Thyroid gland (tissue), 4 donors: ENCODE measurements around the gene ROPN1. TPM values are rescaled to one million over a fixed set of nuclear protein-coding genes. Genes with fewer than 3 reads are reported as not detected.
A peak's percentile ranks its signal among the peaks of the same experiment; 100 is the strongest.

Experiments
- DNase-seq, 2 donors: peaks; one replicate each; pipeline ENCODE4 v3.0.0-alpha.2; 2019
- H3K27ac ChIP-seq, 3 donors: fragments of 200-600 bp; sonication (generic); 1 replicate in 2 of 3; 2 replicates in 1 of 3; pipeline ENCODE4 v1.5.1; 2016 to 2019; ENCODE audit warnings: mild to moderate bottlenecking in 1 of 3, moderate library complexity in 1 of 3
- H3K27me3 ChIP-seq: fragments of 200-600 bp; sonication (generic); one replicate; pipeline ENCODE4 v1.5.1; 2019
- H3K36me3 ChIP-seq, 2 donors: fragments of 200-600 bp; sonication (generic); one replicate each; pipeline ENCODE4 v1.5.1; 2016 to 2019
- H3K4me1 ChIP-seq, 2 donors: fragments of 200-600 bp; sonication (generic); one replicate each; pipeline ENCODE4 v1.5.1; 2017 to 2019
- H3K4me3 ChIP-seq, 3 donors: fragments of 200-600 bp; sonication (generic); replicated peaks in 1 of 3; 1 replicate in 2 of 3; 2 replicates in 1 of 3; pipeline ENCODE4 v1.5.1; 2016; ENCODE audit warnings: mild to moderate bottlenecking in 1 of 3
- H3K9me3 ChIP-seq: fragments of 200-600 bp; sonication (generic); one replicate; pipeline ENCODE4 v1.5.1; 2017
- POLR2A ChIP-seq, 2 donors: fragments of 450-650 bp; IDR thresholded peaks; one replicate each; pipeline ENCODE4 v1.6.1; 2017; ENCODE audit warnings: antibody characterized with exemption in 2 of 2, mild to moderate bottlenecking in 2 of 2, moderate library complexity in 1 of 2
- WGBS, 2 donors: methylation state at CpG; one replicate each; pipeline ENCODE4 v1.1.5; 2017; 5-methylcytosine and 5-hydroxymethylcytosine counted together
- intact Hi-C: fragments of 100-400 bp; cut with DNase I; formaldehyde crosslinking; loops from one replicate; pipeline ENCODE4 v1.15.1; 2023
- total RNA-seq, 4 donors: library from RNA; depleted of rRNA; stranded (reverse); fragments of >200 nt; gene quantifications; one replicate each; pipeline ENCODE4 v1.2.3, GENCODE V29; 2016
- TF ChIP-seq, protein P1 (sequence below), 6 experiments: fragments of 200-600 bp in 3 of 6; fragments of 450-650 bp in 3 of 6; sonication (generic) in 3 of 6; IDR thresholded peaks; one replicate each; pipeline ENCODE4 v1.5.1; 2016 to 2019; ENCODE audit warnings: antibody characterized with exemption in 6 of 6, mild to moderate bottlenecking in 2 of 6, inconsistent platforms in 1 of 6, moderate library complexity in 1 of 6

Gene ROPN1
- total RNA-seq, 4 donors from 2014 or later, result 0.54 TPM; not detected in 3

DNA sequence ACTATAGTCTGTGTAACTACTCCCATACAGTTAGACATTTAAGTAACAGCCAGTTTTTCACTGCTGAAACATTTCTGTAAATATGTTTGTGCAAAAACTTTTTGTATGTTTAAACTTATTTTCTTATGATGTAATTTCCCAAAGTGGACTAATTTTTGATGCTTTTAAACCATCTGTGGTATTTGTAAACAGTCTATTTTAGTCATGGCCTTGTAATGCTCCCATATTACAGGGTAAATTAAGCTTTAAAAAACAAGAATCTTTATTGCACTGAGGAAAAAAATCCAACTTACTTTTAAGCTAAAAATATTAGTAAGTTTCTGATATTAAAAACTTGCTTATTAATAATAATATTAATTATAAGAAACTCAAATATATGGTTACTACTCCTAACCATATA, 44.4 kb downstream of the ROPN1 start:
- Histone ChIP-seq H3K9me3 (no peaks in the 10 kb centered on the region), H3K27ac (no peak overlapping the region), H3K27me3 (no peaks in the 10 kb centered on the region), H3K4me1 (no peaks in the 10 kb centered on the region), H3K4me3 (no peak overlapping the region), H3K36me3 (peaks cover 0 to 8% of the 10 kb centered on the region in 2 donors)
- no peak for TF ChIP-seq POLR2A (IDR thresholded peaks at IDR 0.05)
- TF ChIP-seq, protein P1, sequence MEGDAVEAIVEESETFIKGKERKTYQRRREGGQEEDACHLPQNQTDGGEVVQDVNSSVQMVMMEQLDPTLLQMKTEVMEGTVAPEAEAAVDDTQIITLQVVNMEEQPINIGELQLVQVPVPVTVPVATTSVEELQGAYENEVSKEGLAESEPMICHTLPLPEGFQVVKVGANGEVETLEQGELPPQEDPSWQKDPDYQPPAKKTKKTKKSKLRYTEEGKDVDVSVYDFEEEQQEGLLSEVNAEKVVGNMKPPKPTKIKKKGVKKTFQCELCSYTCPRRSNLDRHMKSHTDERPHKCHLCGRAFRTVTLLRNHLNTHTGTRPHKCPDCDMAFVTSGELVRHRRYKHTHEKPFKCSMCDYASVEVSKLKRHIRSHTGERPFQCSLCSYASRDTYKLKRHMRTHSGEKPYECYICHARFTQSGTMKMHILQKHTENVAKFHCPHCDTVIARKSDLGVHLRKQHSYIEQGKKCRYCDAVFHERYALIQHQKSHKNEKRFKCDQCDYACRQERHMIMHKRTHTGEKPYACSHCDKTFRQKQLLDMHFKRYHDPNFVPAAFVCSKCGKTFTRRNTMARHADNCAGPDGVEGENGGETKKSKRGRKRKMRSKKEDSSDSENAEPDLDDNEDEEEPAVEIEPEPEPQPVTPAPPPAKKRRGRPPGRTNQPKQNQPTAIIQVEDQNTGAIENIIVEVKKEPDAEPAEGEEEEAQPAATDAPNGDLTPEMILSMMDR (IDR thresholded peaks at IDR 0.05), result no peak
- intact Hi-C loops, result no loop called here
- no peak for DNase-seq

DNA sequence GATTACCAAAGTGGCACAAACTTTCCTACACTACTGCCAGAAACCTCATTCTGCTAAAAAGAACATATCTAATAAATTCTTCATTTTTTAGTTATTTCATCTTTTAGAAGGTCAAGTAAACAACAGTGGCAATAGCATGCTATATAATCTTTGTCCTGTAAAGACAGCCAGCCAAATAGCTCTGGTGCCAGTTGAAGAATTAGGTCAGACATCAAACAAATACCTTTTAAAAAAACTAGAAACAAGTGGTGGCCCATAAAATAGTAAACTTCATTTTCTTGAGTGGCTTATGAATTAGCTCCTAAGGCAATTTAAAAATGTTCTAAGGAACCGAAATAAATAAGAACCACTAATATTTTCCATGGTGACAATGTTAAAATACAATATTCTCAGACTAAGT, 50.4 kb downstream of the ROPN1 start:
- peaks cover 0 to 8% of the 10 kb centered on the region in 2 donors for H3K36me3 ChIP-seq
- no peaks in the 10 kb centered on the region for H3K27me3 ChIP-seq
- intact Hi-C loops, result no loop called here
- no peak overlapping the region for H3K27ac ChIP-seq
- H3K4me1 ChIP-seq, result no peaks in the 10 kb centered on the region
- TF ChIP-seq, protein P1 (IDR thresholded peaks at IDR 0.05), result no peak
- no peak for TF ChIP-seq POLR2A (IDR thresholded peaks at IDR 0.05)
- H3K4me3 ChIP-seq, result no peak overlapping the region
- no peaks in the 10 kb centered on the region for H3K9me3 ChIP-seq
- WGBS, 2 donors, result 83 to 86% methylated on average over 1 of the region's 1 CpG
- DNase-seq, result no peak

DNA sequence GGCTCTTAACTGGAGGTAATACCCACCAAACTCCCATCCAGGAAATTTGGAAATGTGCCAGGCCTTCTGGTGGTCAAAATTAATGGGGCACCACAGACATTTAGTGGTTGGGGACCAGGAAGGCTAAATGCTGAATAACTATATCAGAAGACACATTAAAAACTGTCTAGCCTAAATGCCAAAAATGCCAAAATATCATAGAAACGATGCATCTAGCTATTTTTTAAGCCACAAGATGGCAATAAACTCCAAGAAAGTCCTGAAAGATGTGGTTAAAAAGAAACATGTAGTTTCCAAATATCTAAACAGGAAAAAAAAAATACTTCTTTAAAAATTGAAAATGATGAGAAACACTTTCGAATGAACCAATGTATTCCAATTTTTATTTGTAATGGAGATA, 50.8 kb downstream of the ROPN1 start:
- TF ChIP-seq, protein P1 (IDR thresholded peaks at IDR 0.05), result peak in 1 of 6 experiments; percentile 8
- TF ChIP-seq POLR2A (IDR thresholded peaks at IDR 0.05), result no peak
- H3K9me3 ChIP-seq, result no peaks in the 10 kb centered on the region
- no peaks in the 10 kb centered on the region for H3K4me1 ChIP-seq
- WGBS, 2 donors, result 68 to 73% methylated on average over 2 of the region's 2 CpGs
- no peak overlapping the region for H3K27ac ChIP-seq
- DNase-seq, result no peak
- H3K4me3 ChIP-seq, result no peak overlapping the region
- H3K27me3 ChIP-seq, result no peaks in the 10 kb centered on the region
- intact Hi-C loops, result no loop called here
- peaks cover 0 to 8% of the 10 kb centered on the region in 2 donors for H3K36me3 ChIP-seq

DNA sequence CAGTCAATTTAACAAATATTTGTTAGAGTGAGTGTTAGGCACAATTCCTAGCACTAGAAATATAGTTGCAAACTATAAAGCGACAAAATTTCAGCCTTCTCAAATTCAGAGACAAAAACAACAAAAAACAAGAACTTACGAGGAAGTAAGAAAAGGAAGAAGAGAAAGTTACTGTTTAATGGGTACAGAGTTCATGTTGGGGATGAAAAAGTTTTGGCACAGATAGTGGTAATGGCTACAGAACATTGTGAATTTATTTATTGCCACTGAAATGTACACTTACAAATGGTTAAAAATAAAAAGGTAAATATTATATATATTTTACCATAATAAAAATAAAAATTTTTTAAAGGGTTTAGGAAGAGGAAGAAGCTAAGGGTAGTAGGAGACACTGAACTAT, 52.2 kb downstream of the ROPN1 start:
- no peak overlapping the region for H3K4me3 ChIP-seq
- 97% methylated on average over 2 of the region's 2 CpGs for WGBS, 2 donors

DNA sequence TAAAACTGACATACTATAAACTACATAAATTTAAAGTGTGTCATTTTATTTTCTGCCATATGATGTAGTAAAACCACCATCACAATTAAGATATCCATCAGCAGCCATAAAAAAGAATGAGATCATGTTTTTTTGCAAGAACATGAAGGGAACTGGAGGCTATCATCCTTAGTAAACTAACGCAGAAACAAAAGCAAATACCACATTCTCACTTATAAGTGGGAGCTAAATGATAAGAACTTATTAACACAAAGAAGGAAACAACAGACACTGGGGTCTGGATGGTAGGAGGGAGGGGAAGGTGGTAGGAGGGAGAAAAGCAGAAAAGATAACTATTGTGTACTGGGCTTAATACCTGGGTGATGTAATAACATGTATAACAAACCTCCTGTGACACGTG, 55.5 kb downstream of the ROPN1 start:
- Histone ChIP-seq H3K4me1 (no peaks in the 10 kb centered on the region), H3K27ac (no peak overlapping the region), H3K36me3 (no peaks in the 10 kb centered on the region), H3K27me3 (no peaks in the 10 kb centered on the region), H3K9me3 (no peaks in the 10 kb centered on the region), H3K4me3 (no peak overlapping the region)
- TF ChIP-seq, protein P1 (IDR thresholded peaks at IDR 0.05), result no peak
- TF ChIP-seq POLR2A (IDR thresholded peaks at IDR 0.05), result no peak
- DNase-seq, result no peak
- intact Hi-C loops, result no loop called here
- WGBS, 2 donors, result 68 to 92% methylated on average over 2 of the region's 2 CpGs

More for the DNA sequence above, 52.2 kb downstream of the ROPN1 start:
- intact Hi-C loops, result no loop called here
- no peak for DNase-seq
- Histone ChIP-seq H3K36me3 (peaks cover 0 to 8% of the 10 kb centered on the region in 2 donors), H3K27ac (no peak overlapping the region), H3K9me3 (no peaks in the 10 kb centered on the region), H3K27me3 (no peaks in the 10 kb centered on the region), H3K4me1 (no peaks in the 10 kb centered on the region)
- TF ChIP-seq POLR2A (IDR thresholded peaks at IDR 0.05), result no peak
- TF ChIP-seq, protein P1 (IDR thresholded peaks at IDR 0.05), result no peak
